ENCODE results near the gene STARD10. TPM values are rescaled to one million over a fixed set of nuclear protein-coding genes. Genes with fewer than 3 reads are reported as not detected.

STARD10 gene
- total RNA-seq, 1 experiment from 2014 or later = 10.8 TPM

DNA sequence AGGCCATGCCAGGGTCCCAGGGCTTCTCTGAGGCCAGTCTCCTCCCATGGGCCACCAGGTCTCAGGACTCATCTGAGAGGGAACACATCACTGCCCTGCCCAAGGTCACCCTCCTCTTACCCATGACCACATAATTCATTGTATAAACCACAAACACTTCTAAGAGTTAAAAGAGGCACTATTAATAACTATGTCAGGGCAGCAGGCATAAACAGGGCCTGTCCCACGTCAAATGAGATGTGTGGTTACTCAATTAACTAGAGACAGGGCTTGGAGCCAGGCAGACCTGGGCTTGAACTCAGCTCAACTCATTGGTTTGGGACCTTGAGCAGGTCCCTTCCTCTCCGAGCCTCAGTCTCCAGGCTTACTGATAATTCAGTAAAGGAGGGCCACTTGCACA, 74.7 kb downstream of the STARD10 start:
- no peak overlapping the region for H3K27ac ChIP-seq
- no peak for DNase-seq (ENCODE audit: low read depth in 1 of 2, low spot score in 2 of 2)
- no peaks in the 10 kb centered on the region for H3K9me3 ChIP-seq (replicated peaks)
- H3K4me1 ChIP-seq (replicated peaks) = peaks cover 10% of the 10 kb centered on the region
- H3K4me3 ChIP-seq = no peak overlapping the region
- no peaks in the 10 kb centered on the region for H3K27me3 ChIP-seq (replicated peaks)
- H3K36me3 ChIP-seq = no peaks in the 10 kb centered on the region

- H3K4me3 ChIP-seq = no peak overlapping the region
- DNase-seq (ENCODE audit: low read depth in 1 of 2, low spot score in 2 of 2) = no peak
- H3K27ac ChIP-seq = no peak overlapping the region
- no peaks in the 10 kb centered on the region for H3K9me3 ChIP-seq (replicated peaks)
- H3K4me1 ChIP-seq (replicated peaks) = peaks cover 10% of the 10 kb centered on the region
- no peaks in the 10 kb centered on the region for H3K36me3 ChIP-seq
- no peaks in the 10 kb centered on the region for H3K27me3 ChIP-seq (replicated peaks)
Measured at GRCh38 chr11:72718101-72718501, 75.7 kb downstream of the STARD10 start.

GRCh38 chr11:72716788-72717435, 76.9 kb downstream of the STARD10 start:
- peaks cover 3% of the 10 kb centered on the region; the same call in 1 of the 2 replicates for H3K4me1 ChIP-seq (replicated peaks)

GRCh38 chr11:72716290-72716689, 77.6 kb downstream of the STARD10 start:
- no peaks in the 10 kb centered on the region for H3K4me1 ChIP-seq (replicated peaks)
- H3K36me3 ChIP-seq = no peaks in the 10 kb centered on the region
- no peak for DNase-seq (ENCODE audit: low read depth in 1 of 2, low spot score in 2 of 2)
- H3K27me3 ChIP-seq (replicated peaks) = no peaks in the 10 kb centered on the region
- H3K4me3 ChIP-seq = no peak overlapping the region
- no peak overlapping the region for H3K27ac ChIP-seq
- no peaks in the 10 kb centered on the region for H3K9me3 ChIP-seq (replicated peaks)

More at GRCh38 chr11:72716788-72717435, 76.9 kb downstream of the STARD10 start:
- no peak for DNase-seq (ENCODE audit: low read depth in 1 of 2, low spot score in 2 of 2)
- Histone ChIP-seq H3K9me3 (replicated peaks) (no peaks in the 10 kb centered on the region), H3K4me3 (no peak overlapping the region), H3K27me3 (replicated peaks) (no peaks in the 10 kb centered on the region), H3K27ac (no peak overlapping the region), H3K36me3 (no peaks in the 10 kb centered on the region)

- Histone ChIP-seq H3K9me3 (replicated peaks) (no peaks in the 10 kb centered on the region), H3K27ac (no peak overlapping the region), H3K4me3 (no peak overlapping the region), H3K36me3 (no peaks in the 10 kb centered on the region), H3K4me1 (replicated peaks) (no peaks in the 10 kb centered on the region), H3K27me3 (replicated peaks) (no peaks in the 10 kb centered on the region)
- no peak for DNase-seq (ENCODE audit: low read depth in 1 of 2, low spot score in 2 of 2)
Measured at GRCh38 chr11:72712841-72713240, 81.0 kb downstream of the STARD10 start.

DNA sequence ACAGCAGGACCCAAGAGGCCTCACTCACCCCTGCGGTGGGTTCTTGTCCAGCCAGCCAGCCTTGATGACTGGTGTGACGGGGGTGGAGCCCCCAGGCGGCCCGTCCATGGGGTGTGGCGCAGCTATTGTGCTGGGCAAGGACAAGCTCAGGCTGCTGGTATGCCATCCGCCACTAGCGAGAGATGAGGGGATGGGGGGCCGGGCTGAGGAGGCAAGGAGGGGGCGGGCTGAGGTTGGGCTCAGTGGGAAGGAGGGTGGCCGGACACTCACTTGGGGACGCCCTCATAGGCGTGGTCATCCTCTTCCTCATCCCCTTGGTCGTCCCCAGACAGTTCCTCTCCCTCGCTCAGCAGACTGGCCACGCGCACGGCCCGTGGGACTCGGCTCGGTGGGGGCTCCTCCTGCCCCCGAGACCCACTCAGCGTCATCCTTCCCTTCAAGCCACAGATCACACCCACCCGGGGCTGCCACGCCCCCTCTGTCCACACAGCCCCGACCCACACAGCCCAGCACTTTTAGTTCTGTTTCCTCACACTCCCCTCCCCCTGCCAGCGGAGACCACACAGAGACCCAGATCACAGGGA, 81.6 kb downstream of the STARD10 start:
- Histone ChIP-seq H3K4me1 (replicated peaks) (no peaks in the 10 kb centered on the region), H3K36me3 (no peaks in the 10 kb centered on the region), H3K4me3 (no peak overlapping the region), H3K9me3 (replicated peaks) (no peaks in the 10 kb centered on the region), H3K27ac (no peak overlapping the region), H3K27me3 (replicated peaks) (no peaks in the 10 kb centered on the region)
- DNase-seq (ENCODE audit: low read depth in 1 of 2, low spot score in 2 of 2) = no peak

DNA sequence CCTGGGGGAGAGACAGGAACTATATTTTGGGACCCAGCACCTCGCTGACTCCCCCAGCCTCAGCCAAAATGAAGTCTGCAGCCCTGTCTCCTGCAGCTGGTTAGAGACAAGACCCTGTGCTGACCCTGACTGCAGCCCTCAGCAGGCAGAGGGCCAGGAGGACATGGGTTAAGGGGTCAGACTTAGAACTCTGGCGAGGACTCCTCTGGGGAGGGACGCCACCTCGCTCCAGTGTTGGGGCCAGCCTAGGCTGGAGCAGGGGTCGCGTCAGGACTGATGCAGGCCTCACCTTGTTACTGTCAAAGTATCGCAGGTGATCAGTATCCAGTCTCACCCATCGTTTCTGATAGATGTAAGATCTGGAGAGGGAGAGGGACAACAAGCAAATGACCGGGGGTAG, 82.7 kb downstream of the STARD10 start:
- Histone ChIP-seq H3K36me3 (no peaks in the 10 kb centered on the region), H3K4me1 (replicated peaks) (no peaks in the 10 kb centered on the region), H3K4me3 (no peak overlapping the region), H3K27ac (no peak overlapping the region), H3K9me3 (replicated peaks) (no peaks in the 10 kb centered on the region), H3K27me3 (replicated peaks) (no peaks in the 10 kb centered on the region)
- DNase-seq (ENCODE audit: low read depth in 1 of 2, low spot score in 2 of 2) = no peak

DNA sequence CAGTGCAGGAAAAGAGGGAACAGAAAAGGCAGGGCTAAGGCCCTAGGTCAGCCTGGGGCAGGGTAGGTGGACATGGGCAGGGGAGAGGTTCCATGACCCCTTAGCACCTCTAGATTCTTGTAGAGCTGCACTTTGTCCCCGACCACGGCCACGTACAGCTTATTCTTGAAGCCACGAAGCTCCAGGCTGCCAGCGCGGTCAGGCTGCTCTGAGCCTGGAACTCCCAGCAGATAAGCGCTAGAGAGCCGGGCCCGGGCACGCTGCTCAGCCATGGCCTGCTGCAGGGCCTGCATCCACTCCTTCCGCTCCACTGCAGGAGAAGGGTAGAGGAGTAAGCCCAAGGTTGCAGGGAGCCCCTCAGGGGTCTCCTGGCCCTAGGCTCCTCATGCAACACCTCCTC, 83.6 kb downstream of the STARD10 start:
- no peak overlapping the region for H3K27ac ChIP-seq
- no peak for DNase-seq (ENCODE audit: low read depth in 1 of 2, low spot score in 2 of 2)
- H3K9me3 ChIP-seq (replicated peaks) = no peaks in the 10 kb centered on the region
- no peaks in the 10 kb centered on the region for H3K4me1 ChIP-seq (replicated peaks)
- H3K36me3 ChIP-seq = no peaks in the 10 kb centered on the region
- H3K27me3 ChIP-seq (replicated peaks) = no peaks in the 10 kb centered on the region
- no peak overlapping the region for H3K4me3 ChIP-seq

DNA sequence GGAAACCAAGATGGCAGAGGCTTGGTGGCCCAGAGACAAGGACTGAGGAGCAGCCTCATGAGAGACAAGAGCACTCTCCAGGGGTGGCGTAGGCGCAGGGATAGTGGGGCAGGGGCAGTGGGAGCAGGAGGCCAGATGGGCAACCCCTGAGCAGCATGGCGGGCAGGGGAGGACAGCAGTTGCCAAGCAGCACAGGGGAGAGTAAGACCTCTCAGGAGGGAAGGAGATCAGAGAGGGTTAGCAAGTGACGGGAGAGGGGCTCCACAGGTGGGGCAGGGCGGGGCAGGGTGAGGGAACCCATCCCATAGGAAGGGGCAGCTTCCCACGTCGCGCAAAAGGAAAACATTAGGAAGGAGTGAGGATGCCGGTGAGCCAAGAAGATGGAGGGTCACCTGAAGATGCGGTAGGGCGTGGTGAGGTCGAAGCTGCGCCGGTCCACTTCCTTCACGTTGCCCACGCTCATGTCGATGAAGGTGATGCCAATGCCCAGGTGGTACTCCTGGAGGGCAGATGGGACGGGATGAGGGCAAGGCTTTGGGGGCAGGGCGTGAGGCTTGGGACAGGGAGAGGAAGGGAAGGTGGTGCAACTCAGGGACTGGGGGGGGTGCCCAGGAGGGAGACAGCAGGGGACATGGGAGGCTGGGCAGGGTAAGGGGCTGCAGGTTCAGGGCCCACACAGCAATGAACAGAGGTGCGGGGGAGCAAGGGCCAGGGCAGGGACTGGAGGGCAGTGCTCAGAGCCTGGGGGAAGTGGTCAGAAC, 84.2 kb downstream of the STARD10 start:
- H3K36me3 ChIP-seq = no peaks in the 10 kb centered on the region
- no peaks in the 10 kb centered on the region for H3K27me3 ChIP-seq (replicated peaks)

DNA sequence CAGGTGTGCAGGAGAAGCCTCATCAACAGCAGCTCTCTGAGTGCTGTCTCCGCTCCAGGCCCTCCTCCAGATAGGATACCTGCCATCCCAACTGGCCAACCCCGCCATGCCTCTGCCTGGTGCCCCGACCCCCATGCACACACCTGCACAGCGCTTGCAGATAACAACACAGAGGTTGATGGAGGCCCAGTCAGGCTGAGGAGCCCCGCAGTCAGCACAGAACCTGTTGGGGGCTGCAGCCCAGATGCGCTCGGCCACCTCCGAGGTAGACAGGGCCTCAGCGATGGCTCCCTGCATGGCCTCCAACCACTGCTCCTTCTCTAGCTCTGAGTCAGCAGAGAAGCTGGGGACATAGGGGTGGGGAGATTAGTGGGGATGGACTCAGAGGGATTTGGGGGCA, 86.8 kb downstream of the STARD10 start:
- H3K27ac ChIP-seq = no peak overlapping the region

More for the DNA sequence above, 84.2 kb downstream of the STARD10 start:
- no peak for DNase-seq (ENCODE audit: low read depth in 1 of 2, low spot score in 2 of 2)
- H3K27ac ChIP-seq = no peak overlapping the region
- no peak overlapping the region for H3K4me3 ChIP-seq
- no peaks in the 10 kb centered on the region for H3K9me3 ChIP-seq (replicated peaks)
- H3K4me1 ChIP-seq (replicated peaks) = no peaks in the 10 kb centered on the region

DNA sequence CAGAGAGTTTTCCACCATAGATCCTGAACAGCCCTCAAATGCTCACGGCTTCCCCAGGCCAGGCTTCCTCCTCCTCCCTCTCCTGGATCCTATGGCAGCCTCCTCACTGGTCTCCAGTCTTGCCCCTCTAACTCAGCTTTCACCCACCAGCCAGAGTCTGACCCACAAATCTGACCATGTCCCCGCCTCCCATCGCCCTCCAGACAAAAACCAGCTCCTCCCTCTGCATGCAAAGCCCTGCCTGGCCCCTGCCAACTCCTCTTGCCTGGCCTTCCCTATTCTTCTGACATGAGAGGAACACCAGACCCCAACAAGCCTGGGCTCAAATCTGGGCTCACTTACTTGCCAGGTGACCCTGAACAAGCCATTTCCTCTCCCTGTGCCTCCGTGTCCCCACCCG, 87.3 kb downstream of the STARD10 start:
- Histone ChIP-seq H3K4me3 (no peak overlapping the region), H3K36me3 (no peaks in the 10 kb centered on the region), H3K4me1 (replicated peaks) (no peaks in the 10 kb centered on the region), H3K9me3 (replicated peaks) (no peaks in the 10 kb centered on the region), H3K27me3 (replicated peaks) (no peaks in the 10 kb centered on the region), H3K27ac (no peak overlapping the region)
- DNase-seq (ENCODE audit: low read depth in 1 of 2, low spot score in 2 of 2) = no peak

More for the DNA sequence above, 86.8 kb downstream of the STARD10 start:
- Histone ChIP-seq H3K4me1 (replicated peaks) (no peaks in the 10 kb centered on the region), H3K4me3 (no peak overlapping the region), H3K27me3 (replicated peaks) (no peaks in the 10 kb centered on the region), H3K36me3 (no peaks in the 10 kb centered on the region), H3K9me3 (replicated peaks) (no peaks in the 10 kb centered on the region)
- no peak for DNase-seq (ENCODE audit: low read depth in 1 of 2, low spot score in 2 of 2)

GRCh38 chr11:72705442-72706365, 88.1 kb downstream of the STARD10 start:
- no peak for DNase-seq (ENCODE audit: low read depth in 1 of 2, low spot score in 2 of 2)
- no peak overlapping the region for H3K4me3 ChIP-seq
- H3K4me1 ChIP-seq (replicated peaks) = no peaks in the 10 kb centered on the region
- no peaks in the 10 kb centered on the region for H3K27me3 ChIP-seq (replicated peaks)
- no peaks in the 10 kb centered on the region for H3K9me3 ChIP-seq (replicated peaks)
- H3K27ac ChIP-seq = no peak overlapping the region
- no peaks in the 10 kb centered on the region for H3K36me3 ChIP-seq

- Histone ChIP-seq H3K27me3 (replicated peaks) (no peaks in the 10 kb centered on the region), H3K36me3 (no peaks in the 10 kb centered on the region), H3K4me3 (no peak overlapping the region), H3K9me3 (replicated peaks) (no peaks in the 10 kb centered on the region), H3K27ac (no peak overlapping the region), H3K4me1 (replicated peaks) (no peaks in the 10 kb centered on the region)
- DNase-seq (ENCODE audit: low read depth in 1 of 2, low spot score in 2 of 2) = no peak
Measured at GRCh38 chr11:72704783-72705265, 89.0 kb downstream of the STARD10 start.
